GM13977 (cell line): ENCODE results near the gene NABP1.

Source experiments
- DNase-seq: peaks from one replicate; pipeline ENCODE4 v3.0.0; 2012; ENCODE audit warnings: low spot score
- in situ Hi-C: fragments of 300-500 bp; cut with MboI; formaldehyde crosslinking; loops from one replicate; pipeline ENCODE4 v1.12.0; 2022; ENCODE audit warnings: low sequenced_read_pairs, low pct_unique_long_range_greater_than_20kb, mixed read lengths, inconsistent platforms; ENCODE audit not compliant: unreplicated experiment
- TF ChIP-seq, protein P1 (sequence below): IDR thresholded peaks from 2 replicates; pipeline ENCODE4 v1.5.1; 2012; ENCODE audit warnings: mild to moderate bottlenecking, control low read depth; ENCODE audit not compliant: insufficient read depth; ENCODE audit errors: extremely low read depth, missing control alignments

NABP1 gene

GRCh38 chr2:191649519-191649918 lies 28.4 kb upstream of the NABP1 start:
- in situ Hi-C loops, result no loop called here
- TF ChIP-seq, protein P1, sequence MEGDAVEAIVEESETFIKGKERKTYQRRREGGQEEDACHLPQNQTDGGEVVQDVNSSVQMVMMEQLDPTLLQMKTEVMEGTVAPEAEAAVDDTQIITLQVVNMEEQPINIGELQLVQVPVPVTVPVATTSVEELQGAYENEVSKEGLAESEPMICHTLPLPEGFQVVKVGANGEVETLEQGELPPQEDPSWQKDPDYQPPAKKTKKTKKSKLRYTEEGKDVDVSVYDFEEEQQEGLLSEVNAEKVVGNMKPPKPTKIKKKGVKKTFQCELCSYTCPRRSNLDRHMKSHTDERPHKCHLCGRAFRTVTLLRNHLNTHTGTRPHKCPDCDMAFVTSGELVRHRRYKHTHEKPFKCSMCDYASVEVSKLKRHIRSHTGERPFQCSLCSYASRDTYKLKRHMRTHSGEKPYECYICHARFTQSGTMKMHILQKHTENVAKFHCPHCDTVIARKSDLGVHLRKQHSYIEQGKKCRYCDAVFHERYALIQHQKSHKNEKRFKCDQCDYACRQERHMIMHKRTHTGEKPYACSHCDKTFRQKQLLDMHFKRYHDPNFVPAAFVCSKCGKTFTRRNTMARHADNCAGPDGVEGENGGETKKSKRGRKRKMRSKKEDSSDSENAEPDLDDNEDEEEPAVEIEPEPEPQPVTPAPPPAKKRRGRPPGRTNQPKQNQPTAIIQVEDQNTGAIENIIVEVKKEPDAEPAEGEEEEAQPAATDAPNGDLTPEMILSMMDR, result no peak
- DNase-seq, result no peak

DNA sequence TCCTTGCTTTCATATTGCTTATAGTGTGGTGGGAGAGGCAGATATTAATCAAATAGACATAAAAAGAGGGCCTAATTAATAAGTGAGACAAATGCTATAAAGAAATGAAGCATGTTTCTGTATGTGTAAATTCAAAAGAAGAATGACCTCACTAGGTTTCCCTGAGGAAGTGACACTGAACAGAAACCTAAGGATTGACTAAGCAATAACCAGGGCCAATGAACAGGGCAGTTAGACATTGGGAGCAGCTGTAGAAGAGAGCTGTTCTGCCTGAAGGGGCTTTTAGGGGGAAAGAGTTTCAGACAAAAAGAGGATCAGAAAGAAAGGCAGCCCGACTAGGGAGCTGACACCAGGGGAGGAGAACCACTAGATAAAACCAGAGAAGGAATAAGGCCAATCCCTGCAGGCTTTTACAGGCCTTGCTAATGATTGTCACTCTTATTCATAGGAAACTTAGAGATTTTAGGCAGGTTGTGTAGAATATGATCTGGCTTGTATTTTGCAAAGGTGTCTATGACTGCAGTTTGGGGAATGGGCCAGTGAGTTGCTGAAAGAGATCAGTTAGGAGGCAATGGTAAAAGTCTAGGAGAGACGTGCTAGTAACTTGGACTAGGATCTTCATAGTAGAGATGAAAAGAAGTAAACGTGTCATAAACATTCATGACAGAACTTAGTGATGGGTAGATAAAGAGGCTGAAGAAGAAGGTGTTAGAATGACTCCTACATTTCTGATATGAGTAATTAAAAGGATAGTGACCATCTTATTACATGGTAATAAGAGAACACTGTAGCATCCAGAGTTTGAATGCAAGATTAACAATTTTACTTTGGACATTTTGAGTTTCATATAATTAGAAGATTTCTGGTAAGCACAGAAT lies 26.8 kb upstream of the NABP1 start:
- TF ChIP-seq, protein P1, result no peak
- in situ Hi-C loops, result no loop called here
- peak; percentile 39 for DNase-seq

DNA sequence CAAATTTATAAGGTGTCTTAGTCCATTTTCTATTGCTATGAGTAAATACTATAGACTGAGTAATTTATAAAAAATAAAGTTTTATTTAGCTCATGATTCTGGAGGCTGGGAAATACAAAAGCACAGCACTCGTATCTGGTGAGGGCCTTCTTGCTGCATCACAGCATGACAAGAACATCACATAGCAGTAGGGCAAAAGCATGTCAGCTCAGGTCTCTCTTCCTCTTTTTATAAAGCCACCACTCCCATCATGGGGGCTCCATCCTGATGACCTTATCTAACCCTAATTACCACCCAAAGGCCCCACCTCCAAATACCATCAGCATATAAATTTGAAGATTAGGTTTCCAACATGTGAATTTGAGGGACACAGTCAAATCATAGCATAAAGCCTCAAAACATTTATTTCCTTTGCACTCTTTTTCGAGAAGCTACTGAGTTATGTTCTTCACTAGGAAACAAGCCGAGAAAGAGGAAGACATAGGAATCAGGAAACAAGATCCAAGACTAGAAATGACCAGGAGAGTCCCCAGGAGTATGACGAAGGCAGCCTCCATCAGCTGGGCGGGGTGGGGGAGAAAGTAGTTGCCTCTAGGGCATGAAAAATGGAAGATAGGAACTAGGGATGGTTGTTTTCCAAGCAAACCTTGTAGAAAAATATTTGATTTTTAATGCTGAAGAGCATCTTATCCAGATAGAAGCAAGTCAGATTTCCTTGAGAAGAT lies 24.1 kb upstream of the NABP1 start:
- in situ Hi-C loops, result no loop called here
- DNase-seq, result no peak
- TF ChIP-seq, protein P1, result no peak

DNA sequence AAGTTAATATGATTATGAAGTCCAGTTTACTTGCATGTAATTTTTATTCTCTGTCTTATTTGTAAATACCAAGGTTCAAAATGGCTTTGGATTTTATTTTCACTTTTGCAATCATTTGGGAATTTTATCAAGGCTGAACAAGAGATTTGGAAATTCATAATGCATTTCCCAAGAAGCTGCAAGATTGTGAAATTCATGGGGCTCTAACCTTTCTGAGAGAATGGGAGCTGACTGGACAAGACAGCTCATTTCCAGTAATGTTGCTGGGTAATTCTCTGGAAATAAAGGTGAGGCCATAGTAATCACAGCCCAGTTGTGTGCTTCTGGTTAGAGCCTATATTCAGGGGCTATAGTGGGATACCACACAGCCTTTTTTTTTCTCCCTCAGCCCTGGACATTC lies 21.5 kb upstream of the NABP1 start:
- in situ Hi-C loops, result no loop called here
- DNase-seq, result no peak

GRCh38 chr2:191656792-191657191 lies 21.1 kb upstream of the NABP1 start:
- in situ Hi-C loops, result no loop called here
- no peak for DNase-seq
- TF ChIP-seq, protein P1, result no peak

More for the DNA sequence above, 21.5 kb upstream of the NABP1 start:
- TF ChIP-seq, protein P1, result no peak

- TF ChIP-seq, protein P1, result no peak
- DNase-seq, result no peak
- in situ Hi-C loops, result no loop called here
Observed at GRCh38 chr2:191657977-191658376, 20.0 kb upstream of the NABP1 start.
